Forelimb muscle (tissue), 1 donor: ENCODE measurements around the gene SLC17A9. TPM values are rescaled to one million over a fixed set of nuclear protein-coding genes. Genes with fewer than 3 reads are reported as not detected.

Source experiments
- DNase-seq: peaks from one replicate; pipeline ENCODE4 v3.0.0-alpha.2; 2013; ENCODE audit warnings: low read depth
- polyA plus RNA-seq: library from polyadenylated mRNA; unstranded; fragments of 120-200 nt; gene quantifications from one replicate; pipeline ENCODE4 v1.2.1, GENCODE V29; 2013; ENCODE audit not compliant: insufficient read length

SLC17A9 gene
- polyA plus RNA-seq, 1 donor, result 0.54 TPM

GRCh38 chr20:62982124-62983075 lies 29.9 kb downstream of the SLC17A9 start:
- DNase-seq, result no peak

- DNase-seq, result no peak
Measured at GRCh38 chr20:62983210-62983609, 30.7 kb downstream of the SLC17A9 start.

GRCh38 chr20:62984666-62985443 lies 32.3 kb downstream of the SLC17A9 start:
- DNase-seq, result no peak

GRCh38 chr20:62985444-62985778 lies 32.9 kb downstream of the SLC17A9 start:
- no peak for DNase-seq

- DNase-seq, result no peak
Measured at GRCh38 chr20:62986257-62986800, 33.8 kb downstream of the SLC17A9 start.

- no peak for DNase-seq
Measured at GRCh38 chr20:62987114-62987513, 34.6 kb downstream of the SLC17A9 start.

GRCh38 chr20:62989201-62989601 lies 36.7 kb downstream of the SLC17A9 start:
- DNase-seq, result no peak

- DNase-seq, result no peak
Measured at GRCh38 chr20:62990306-62990825, 37.9 kb downstream of the SLC17A9 start.

- no peak for DNase-seq
Measured at GRCh38 chr20:62991196-62991807, 38.8 kb downstream of the SLC17A9 start.

- DNase-seq, result no peak
Measured at GRCh38 chr20:62991863-62992262, 39.4 kb downstream of the SLC17A9 start.

GRCh38 chr20:62993856-62994494 lies 41.5 kb downstream of the SLC17A9 start:
- no peak for DNase-seq

- no peak for DNase-seq
Measured at GRCh38 chr20:62994869-62995281, 42.4 kb downstream of the SLC17A9 start.

GRCh38 chr20:62995481-62995880 lies 43.0 kb downstream of the SLC17A9 start:
- DNase-seq, result no peak

- DNase-seq, result no peak
Measured at GRCh38 chr20:62995898-62996595, 43.5 kb downstream of the SLC17A9 start.

- DNase-seq, result no peak
Measured at GRCh38 chr20:62996596-62996982, 44.1 kb downstream of the SLC17A9 start.

- DNase-seq, result no peak
Measured at GRCh38 chr20:62997417-62998035, 45.0 kb downstream of the SLC17A9 start.

- no peak for DNase-seq
Measured at GRCh38 chr20:62998449-62998848, 45.9 kb downstream of the SLC17A9 start.

- no peak for DNase-seq
Measured at GRCh38 chr20:62999580-62999979, 47.1 kb downstream of the SLC17A9 start.

- no peak for DNase-seq
Measured at GRCh38 chr20:63000036-63000435, 47.5 kb downstream of the SLC17A9 start.

GRCh38 chr20:63000958-63001357 lies 48.4 kb downstream of the SLC17A9 start:
- DNase-seq, result no peak
